ENCODE measurements around the gene PRPF40B. TPM values are rescaled to one million over a fixed set of nuclear protein-coding genes. Genes with fewer than 3 reads are reported as not detected.

The PRPF40B gene
- total and polyA plus RNA-seq, 9 donors: 10.8 to 15.7 (median 14.0) TPM

- Histone ChIP-seq H3K27ac (ENCODE audit: low read length) (no peak overlapping the region), H3K4me3 (ENCODE audit: low read length) (no peak overlapping the region), H3K4me1 (ENCODE audit: control insufficient read depth, insufficient read depth, low read length) (peaks cover 58% of the 10 kb centered on the region), H3K27me3 (ENCODE audit: control insufficient read depth, insufficient read depth, low read length) (no peaks in the 10 kb centered on the region), H3K9me3 (replicated peaks; ENCODE audit: control insufficient read depth, low read depth, low read length) (no peaks in the 10 kb centered on the region), H3K36me3 (ENCODE audit: control insufficient read depth, insufficient read depth, low read length) (peaks cover 14% of the 10 kb centered on the region)
- no peak for DNase-seq
- no CpG with 5 or more reads among the region's 2 CpGs for WGBS (ENCODE audit: insufficient coverage)
Measured at GRCh38 chr12:49667325-49668090, 44.1 kb downstream of the PRPF40B start.

- Histone ChIP-seq H3K36me3 (ENCODE audit: control insufficient read depth, insufficient read depth, low read length) (peaks cover 10% of the 10 kb centered on the region), H3K4me1 (ENCODE audit: control insufficient read depth, insufficient read depth, low read length) (peaks cover 58% of the 10 kb centered on the region), H3K27ac (ENCODE audit: low read length) (no peak overlapping the region), H3K9me3 (replicated peaks; ENCODE audit: control insufficient read depth, low read depth, low read length) (no peaks in the 10 kb centered on the region), H3K4me3 (ENCODE audit: low read length) (no peak overlapping the region), H3K27me3 (ENCODE audit: control insufficient read depth, insufficient read depth, low read length) (no peaks in the 10 kb centered on the region)
- WGBS (ENCODE audit: insufficient coverage): 93% methylated on average over 4 of the region's 4 CpGs
- no peak for DNase-seq
Measured at GRCh38 chr12:49669796-49670195, 46.4 kb downstream of the PRPF40B start.

GRCh38 chr12:49671031-49671765 is 47.8 kb downstream of the PRPF40B start:
- no peaks in the 10 kb centered on the region for H3K9me3 ChIP-seq (replicated peaks; ENCODE audit: control insufficient read depth, low read depth, low read length)
- H3K4me3 ChIP-seq (ENCODE audit: low read length): no peak overlapping the region
- DNase-seq: peak; percentile 52
- 82% methylated on average over 4 of the region's 5 CpGs for WGBS (ENCODE audit: insufficient coverage)
- peak overlapping the region; percentile 93 for H3K27ac ChIP-seq (ENCODE audit: low read length)
- H3K27me3 ChIP-seq (ENCODE audit: control insufficient read depth, insufficient read depth, low read length): no peaks in the 10 kb centered on the region
- H3K4me1 ChIP-seq (ENCODE audit: control insufficient read depth, insufficient read depth, low read length): peaks cover 57% of the 10 kb centered on the region
- peaks cover 3% of the 10 kb centered on the region for H3K36me3 ChIP-seq (ENCODE audit: control insufficient read depth, insufficient read depth, low read length)

GRCh38 chr12:49672301-49673217 is 49.2 kb downstream of the PRPF40B start:
- Histone ChIP-seq H3K36me3 (ENCODE audit: control insufficient read depth, insufficient read depth, low read length) (peaks cover 3% of the 10 kb centered on the region), H3K9me3 (replicated peaks; ENCODE audit: control insufficient read depth, low read depth, low read length) (no peaks in the 10 kb centered on the region), H3K27ac (ENCODE audit: low read length) (peak overlapping the region; percentile 93), H3K4me3 (ENCODE audit: low read length) (no peak overlapping the region), H3K27me3 (ENCODE audit: control insufficient read depth, insufficient read depth, low read length) (no peaks in the 10 kb centered on the region), H3K4me1 (ENCODE audit: control insufficient read depth, insufficient read depth, low read length) (peaks cover 57% of the 10 kb centered on the region)
- peak; percentile 64 for DNase-seq
- no CpG with 5 or more reads among the region's 5 CpGs for WGBS (ENCODE audit: insufficient coverage)

GRCh38 chr12:49673446-49674317 is 50.3 kb downstream of the PRPF40B start:
- DNase-seq: peak; percentile 98
- Histone ChIP-seq H3K9me3 (replicated peaks; ENCODE audit: control insufficient read depth, low read depth, low read length) (no peaks in the 10 kb centered on the region), H3K36me3 (ENCODE audit: control insufficient read depth, insufficient read depth, low read length) (no peaks in the 10 kb centered on the region), H3K4me1 (ENCODE audit: control insufficient read depth, insufficient read depth, low read length) (peaks cover 57% of the 10 kb centered on the region), H3K4me3 (ENCODE audit: low read length) (no peak overlapping the region), H3K27me3 (ENCODE audit: control insufficient read depth, insufficient read depth, low read length) (no peaks in the 10 kb centered on the region), H3K27ac (ENCODE audit: low read length) (peak overlapping the region; percentile 93)
- WGBS (ENCODE audit: insufficient coverage): 3% methylated on average over 9 of the region's 13 CpGs

- no peak overlapping the region for H3K4me3 ChIP-seq (ENCODE audit: low read length)
- H3K36me3 ChIP-seq (ENCODE audit: control insufficient read depth, insufficient read depth, low read length): no peaks in the 10 kb centered on the region
- peaks cover 57% of the 10 kb centered on the region for H3K4me1 ChIP-seq (ENCODE audit: control insufficient read depth, insufficient read depth, low read length)
- no peaks in the 10 kb centered on the region for H3K9me3 ChIP-seq (replicated peaks; ENCODE audit: control insufficient read depth, low read depth, low read length)
- H3K27me3 ChIP-seq (ENCODE audit: control insufficient read depth, insufficient read depth, low read length): no peaks in the 10 kb centered on the region
- WGBS (ENCODE audit: insufficient coverage): 12% methylated on average over 3 of the region's 4 CpGs
- H3K27ac ChIP-seq (ENCODE audit: low read length): peak overlapping the region; percentile 93
- peak; percentile 90 for DNase-seq
Measured at GRCh38 chr12:49674318-49674981, 51.1 kb downstream of the PRPF40B start.

GRCh38 chr12:49675137-49675536 is 51.8 kb downstream of the PRPF40B start:
- no peak overlapping the region for H3K4me3 ChIP-seq (ENCODE audit: low read length)
- 47% methylated on average over 7 of the region's 7 CpGs for WGBS (ENCODE audit: insufficient coverage)
- peak; percentile 75 for DNase-seq
- H3K4me1 ChIP-seq (ENCODE audit: control insufficient read depth, insufficient read depth, low read length): peaks cover 57% of the 10 kb centered on the region
- no peaks in the 10 kb centered on the region for H3K9me3 ChIP-seq (replicated peaks; ENCODE audit: control insufficient read depth, low read depth, low read length)
- H3K27ac ChIP-seq (ENCODE audit: low read length): peak overlapping the region; percentile 93
- no peaks in the 10 kb centered on the region for H3K27me3 ChIP-seq (ENCODE audit: control insufficient read depth, insufficient read depth, low read length)
- no peaks in the 10 kb centered on the region for H3K36me3 ChIP-seq (ENCODE audit: control insufficient read depth, insufficient read depth, low read length)

GRCh38 chr12:49678711-49679110 is 55.4 kb downstream of the PRPF40B start:
- H3K4me3 ChIP-seq (ENCODE audit: low read length): no peak overlapping the region
- WGBS (ENCODE audit: insufficient coverage): no CpG with 5 or more reads among the region's 3 CpGs
- DNase-seq: no peak
- H3K4me1 ChIP-seq (ENCODE audit: control insufficient read depth, insufficient read depth, low read length): peaks cover 28% of the 10 kb centered on the region
- H3K9me3 ChIP-seq (replicated peaks; ENCODE audit: control insufficient read depth, low read depth, low read length): no peaks in the 10 kb centered on the region
- H3K27me3 ChIP-seq (ENCODE audit: control insufficient read depth, insufficient read depth, low read length): no peaks in the 10 kb centered on the region
- no peak overlapping the region for H3K27ac ChIP-seq (ENCODE audit: low read length)
- H3K36me3 ChIP-seq (ENCODE audit: control insufficient read depth, insufficient read depth, low read length): no peaks in the 10 kb centered on the region

GRCh38 chr12:49680075-49680474 is 56.7 kb downstream of the PRPF40B start:
- WGBS (ENCODE audit: insufficient coverage): 92% methylated on average over 1 of the region's 1 CpG
- H3K36me3 ChIP-seq (ENCODE audit: control insufficient read depth, insufficient read depth, low read length): no peaks in the 10 kb centered on the region
- no peak for DNase-seq
- no peaks in the 10 kb centered on the region for H3K9me3 ChIP-seq (replicated peaks; ENCODE audit: control insufficient read depth, low read depth, low read length)
- H3K27ac ChIP-seq (ENCODE audit: low read length): no peak overlapping the region
- H3K4me3 ChIP-seq (ENCODE audit: low read length): no peak overlapping the region
- peaks cover 26% of the 10 kb centered on the region for H3K4me1 ChIP-seq (ENCODE audit: control insufficient read depth, insufficient read depth, low read length)
- no peaks in the 10 kb centered on the region for H3K27me3 ChIP-seq (ENCODE audit: control insufficient read depth, insufficient read depth, low read length)
